IPS DF 6.9 (cell line): ENCODE results near the gene GPRIN1.

Experiments used
- DNase-seq: peaks from one replicate; pipeline ENCODE4 v3.0.0-alpha.2; 2013; ENCODE audit warnings: low read depth, low spot score
- H3K27ac ChIP-seq: one replicate; pipeline ENCODE4 v1.5.1; 2013; ENCODE audit warnings: low read length, control low read depth
- H3K27me3 ChIP-seq: 2 replicates; pipeline ENCODE4 v1.6.1; 2013; ENCODE audit warnings: mild to moderate bottlenecking, low read length; ENCODE audit not compliant: control insufficient read depth, insufficient read depth
- H3K36me3 ChIP-seq: 2 replicates; pipeline ENCODE4 v1.6.1; 2013; ENCODE audit warnings: low read length; ENCODE audit not compliant: control insufficient read depth, insufficient read depth
- H3K4me1 ChIP-seq: 2 replicates; pipeline ENCODE4 v1.6.1; 2013; ENCODE audit warnings: low read length; ENCODE audit not compliant: control insufficient read depth, insufficient read depth
- H3K4me3 ChIP-seq: 2 replicates; pipeline ENCODE4 v1.5.1; 2013; ENCODE audit warnings: mild to moderate bottlenecking, low read length
- H3K9me3 ChIP-seq: 2 replicates; pipeline ENCODE4 v1.6.1; 2013; ENCODE audit warnings: low read length, inconsistent platforms; ENCODE audit not compliant: control insufficient read depth, insufficient read depth
- WGBS: extraction: QIAGEN DNeasy Blood & Tissue Kit; methylation state at CpG from one replicate; pipeline ENCODE4 v1.1.7; 2013; ENCODE audit warnings: mixed read lengths, missing lambda C conversion rate; ENCODE audit not compliant: insufficient read length, insufficient coverage; 5-methylcytosine and 5-hydroxymethylcytosine counted together

Gene GPRIN1

GRCh38 chr5:176642675-176643490 is 32.9 kb upstream of the GPRIN1 start:
- Histone ChIP-seq H3K4me1 (peaks cover 8% of the 10 kb centered on the region), H3K27me3 (no peaks in the 10 kb centered on the region), H3K36me3 (no peaks in the 10 kb centered on the region), H3K27ac (no peak overlapping the region), H3K4me3 (no peak overlapping the region), H3K9me3 (no peaks in the 10 kb centered on the region)
- WGBS: no CpG with 5 or more reads among the region's 15 CpGs
- DNase-seq: no peak

GRCh38 chr5:176640616-176641015 is 30.7 kb upstream of the GPRIN1 start:
- Histone ChIP-seq H3K4me1 (peaks cover 6% of the 10 kb centered on the region), H3K9me3 (no peaks in the 10 kb centered on the region), H3K27me3 (no peaks in the 10 kb centered on the region), H3K4me3 (no peak overlapping the region), H3K36me3 (no peaks in the 10 kb centered on the region), H3K27ac (no peak overlapping the region)
- WGBS: no CpG with 5 or more reads among the region's 4 CpGs
- no peak for DNase-seq

- Histone ChIP-seq H3K36me3 (no peaks in the 10 kb centered on the region), H3K27ac (no peak overlapping the region), H3K4me3 (no peak overlapping the region), H3K4me1 (peaks cover 6% of the 10 kb centered on the region), H3K9me3 (no peaks in the 10 kb centered on the region), H3K27me3 (no peaks in the 10 kb centered on the region)
- no peak for DNase-seq
- no CpG with 5 or more reads among the region's 4 CpGs for WGBS
Observed at GRCh38 chr5:176639981-176640380, 30.0 kb upstream of the GPRIN1 start.

DNA sequence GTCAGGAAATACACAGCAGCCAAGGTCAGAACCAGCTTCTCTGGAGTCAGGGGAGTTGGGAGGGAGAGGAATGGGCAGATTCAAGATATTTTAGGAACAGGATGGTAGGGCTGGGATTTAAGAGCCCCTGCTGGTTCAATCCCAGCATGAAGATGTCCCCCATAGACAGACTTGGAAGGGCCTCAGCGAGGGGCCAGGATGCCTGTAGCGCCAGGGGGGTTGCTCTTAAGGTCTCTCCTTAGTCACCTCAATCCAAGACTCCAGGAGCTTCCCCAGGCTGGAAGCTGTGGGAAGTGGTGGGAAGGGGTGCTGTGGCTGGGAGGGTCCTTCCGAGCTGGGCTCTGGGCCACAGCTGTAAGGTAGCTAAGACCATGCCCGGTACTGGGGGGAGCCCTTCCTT is 29.3 kb upstream of the GPRIN1 start:
- H3K4me3 ChIP-seq: no peak overlapping the region
- no peak overlapping the region for H3K27ac ChIP-seq
- no peaks in the 10 kb centered on the region for H3K9me3 ChIP-seq
- H3K36me3 ChIP-seq: no peaks in the 10 kb centered on the region
- no peak for DNase-seq
- no peaks in the 10 kb centered on the region for H3K27me3 ChIP-seq
- H3K4me1 ChIP-seq: peaks cover 6% of the 10 kb centered on the region
- WGBS: no CpG with 5 or more reads among the region's 4 CpGs

- Histone ChIP-seq H3K27me3 (no peaks in the 10 kb centered on the region), H3K9me3 (no peaks in the 10 kb centered on the region), H3K4me3 (no peak overlapping the region), H3K27ac (no peak overlapping the region), H3K36me3 (no peaks in the 10 kb centered on the region), H3K4me1 (peaks cover 6% of the 10 kb centered on the region)
- no peak for DNase-seq
- 100% methylated on average over 2 of the region's 3 CpGs for WGBS
Observed at GRCh38 chr5:176638437-176638836, 28.5 kb upstream of the GPRIN1 start.

- no peak overlapping the region for H3K27ac ChIP-seq
- no peaks in the 10 kb centered on the region for H3K27me3 ChIP-seq
- no CpG with 5 or more reads among the region's 4 CpGs for WGBS
- no peaks in the 10 kb centered on the region for H3K9me3 ChIP-seq
- no peaks in the 10 kb centered on the region for H3K36me3 ChIP-seq
- H3K4me1 ChIP-seq: peaks cover 2% of the 10 kb centered on the region; the same call in 1 of the 2 replicates
- H3K4me3 ChIP-seq: no peak overlapping the region
- DNase-seq: no peak
Observed at GRCh38 chr5:176637556-176637955, 27.6 kb upstream of the GPRIN1 start.

DNA sequence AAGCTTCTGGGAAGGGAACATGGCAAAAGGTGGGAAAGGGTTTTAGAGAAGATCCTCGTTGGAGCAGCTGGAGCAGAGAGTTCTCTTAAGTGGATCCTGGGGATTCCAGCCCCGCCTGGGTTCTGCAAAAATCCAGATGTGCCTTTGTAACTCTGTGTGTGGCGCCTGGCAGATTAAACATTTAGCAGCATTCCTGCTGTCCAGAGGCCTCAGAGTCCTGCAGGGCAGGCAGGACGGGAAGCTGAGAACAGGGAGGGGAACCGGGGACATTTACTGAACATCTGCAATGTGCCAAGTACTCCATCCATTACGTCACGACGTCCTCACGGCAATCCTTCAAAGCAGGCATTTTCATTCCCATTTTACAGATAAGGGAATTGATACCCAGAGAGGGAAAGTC is 26.5 kb upstream of the GPRIN1 start:
- Histone ChIP-seq H3K36me3 (no peaks in the 10 kb centered on the region), H3K27ac (no peak overlapping the region), H3K4me3 (no peak overlapping the region), H3K9me3 (no peaks in the 10 kb centered on the region), H3K4me1 (no peaks in the 10 kb centered on the region), H3K27me3 (no peaks in the 10 kb centered on the region; the same call in 1 of the 2 replicates)
- no CpG with 5 or more reads among the region's 9 CpGs for WGBS
- DNase-seq: no peak

DNA sequence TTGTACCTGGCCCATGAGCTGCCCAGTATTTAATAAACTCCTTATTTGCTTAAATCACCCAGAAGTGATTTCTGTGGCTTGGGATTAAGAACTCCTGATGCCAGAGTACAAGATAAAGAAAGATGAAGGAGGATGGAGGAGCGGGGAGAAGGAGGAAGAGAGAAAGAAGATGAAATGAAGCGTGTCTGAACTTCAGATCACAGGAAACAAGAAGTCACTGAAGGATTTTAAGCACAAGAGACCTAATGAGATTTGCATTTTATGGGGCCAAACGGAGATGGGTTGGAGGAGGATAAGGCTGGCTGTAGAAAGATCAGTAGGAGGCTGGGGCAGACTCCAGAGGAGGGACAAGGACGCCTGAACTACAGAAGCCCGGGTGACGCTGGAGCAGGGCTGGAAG is 23.6 kb upstream of the GPRIN1 start:
- Histone ChIP-seq H3K27me3 (peaks cover 5% of the 10 kb centered on the region; the same call in 1 of the 2 replicates), H3K9me3 (no peaks in the 10 kb centered on the region), H3K4me1 (no peaks in the 10 kb centered on the region), H3K27ac (no peak overlapping the region), H3K36me3 (no peaks in the 10 kb centered on the region), H3K4me3 (no peak overlapping the region)
- DNase-seq: no peak
- 100% methylated on average over 2 of the region's 6 CpGs for WGBS

- no peaks in the 10 kb centered on the region for H3K36me3 ChIP-seq
- no peak overlapping the region for H3K27ac ChIP-seq
- peaks cover 5% of the 10 kb centered on the region; the same call in 1 of the 2 replicates for H3K27me3 ChIP-seq
- no peaks in the 10 kb centered on the region for H3K4me1 ChIP-seq
- no peak for DNase-seq
- no peaks in the 10 kb centered on the region for H3K9me3 ChIP-seq
- H3K4me3 ChIP-seq: no peak overlapping the region
- no CpG with 5 or more reads among the region's 2 CpGs for WGBS
Observed at GRCh38 chr5:176632745-176633144, 22.8 kb upstream of the GPRIN1 start.

DNA sequence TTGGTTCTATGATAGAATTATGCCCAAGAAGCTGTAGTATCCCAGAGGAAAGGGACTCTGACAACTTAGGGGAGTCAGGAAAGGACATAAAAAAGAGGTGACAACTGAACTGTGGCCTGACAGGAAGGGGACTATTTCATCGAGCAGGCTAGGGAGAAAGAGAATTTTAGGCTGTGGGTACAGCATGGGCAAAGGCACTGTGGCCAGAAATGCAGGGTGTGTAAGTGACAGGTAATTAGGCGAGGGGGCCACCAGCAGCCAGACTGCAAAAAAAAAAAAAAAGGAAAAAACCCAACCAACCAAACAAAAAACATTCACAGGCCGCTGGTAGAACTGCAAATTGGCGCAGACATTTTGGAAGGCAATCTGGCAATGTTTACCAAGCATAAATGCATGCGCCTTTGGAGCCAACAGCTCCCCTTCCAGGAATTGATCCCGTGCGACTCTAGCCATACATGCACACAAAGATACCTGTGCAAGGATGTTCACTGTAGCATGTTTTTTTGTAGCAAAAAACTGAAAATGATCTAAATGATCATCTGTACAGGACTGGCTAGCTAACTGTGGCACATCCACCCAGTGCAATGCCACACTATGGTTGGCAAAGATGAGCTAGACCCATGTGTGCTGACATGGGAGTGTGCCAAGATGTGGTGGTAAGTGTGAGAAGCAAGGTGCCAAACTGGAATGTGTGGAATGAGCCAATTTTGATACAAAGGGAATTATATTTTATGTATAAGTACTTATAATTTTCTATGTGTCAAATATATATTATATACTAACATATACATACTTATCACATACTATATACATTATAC is 21.6 kb upstream of the GPRIN1 start:
- H3K9me3 ChIP-seq: no peaks in the 10 kb centered on the region
- no peaks in the 10 kb centered on the region for H3K36me3 ChIP-seq
- DNase-seq: no peak
- no CpG with 5 or more reads among the region's 7 CpGs for WGBS
- no peak overlapping the region for H3K4me3 ChIP-seq
- peaks cover 5% of the 10 kb centered on the region; the same call in 1 of the 2 replicates for H3K27me3 ChIP-seq
- no peak overlapping the region for H3K27ac ChIP-seq
- H3K4me1 ChIP-seq: no peaks in the 10 kb centered on the region
